IMR-90 (cell line): ENCODE data around the gene AHNAK2. TPM values are rescaled to one million over a fixed set of nuclear protein-coding genes. Genes with fewer than 3 reads are reported as not detected.

ENCODE experiments used
- ATAC-seq: fragments of 200-7000 bp; cut with Tn5 transposase; 2 replicates; pipeline ENCODE4 v1.9.1; 2020; ENCODE audit warnings: low read depth, mild to moderate bottlenecking, moderate library complexity
- BruUV-seq: library from RNA; stranded (reverse); fragments of 400-500 nt; replicated peaks from 2 replicates; lab custom pipeline; 2021; lab: Mats Ljungman, UMichigan
- CTCF ChIA-PET: fragments of 300-600 bp; formaldehyde crosslinking; extraction: SDS; loops from one replicate; lab custom pipeline; 2021; ENCODE audit warnings: antibody characterized with exemption; lab: Yijun Ruan, JAX
- POLR2A ChIA-PET: fragments of 300-600 bp; sonication (Branson Sonifier 250); formaldehyde crosslinking; loops from one replicate; lab custom pipeline; 2022; ENCODE audit warnings: antibody characterized with exemption; ENCODE audit not compliant: unreplicated experiment; lab: Charles Lee
- DNase-seq: peaks from one replicate; pipeline ENCODE4 v3.0.0; 2013
- H2AFZ ChIP-seq: replicated peaks from 2 replicates; pipeline ENCODE3; 2013; ENCODE audit warnings: low read length, mild to moderate bottlenecking; ENCODE audit not compliant: poor library complexity
- H2AK5ac ChIP-seq: 2 replicates; pipeline ENCODE4 v1.6.1; 2013; ENCODE audit warnings: low read depth, low read length, inconsistent platforms
- H2AK9ac ChIP-seq: replicated peaks from 2 replicates; pipeline ENCODE3; 2013; ENCODE audit warnings: mild to moderate bottlenecking, low read depth, low read length, moderate library complexity; ENCODE audit not compliant: poor library complexity
- H2BK120ac ChIP-seq: 2 replicates; pipeline ENCODE4 v1.6.1; 2013; ENCODE audit warnings: low read depth, low read length, inconsistent platforms
- H2BK15ac ChIP-seq: 3 replicates; pipeline ENCODE4 v1.6.1; 2013; ENCODE audit warnings: low read depth, low read length, inconsistent platforms
- H2BK20ac ChIP-seq: 2 replicates; pipeline ENCODE4 v1.6.1; 2013; ENCODE audit warnings: low read depth, mild to moderate bottlenecking, inconsistent platforms, low read length, moderate library complexity
- H2BK5ac ChIP-seq: 2 replicates; pipeline ENCODE4 v1.6.1; 2013; ENCODE audit warnings: mild to moderate bottlenecking, low read depth, low read length, inconsistent platforms; ENCODE audit not compliant: poor library complexity, severe bottlenecking
- H3K14ac ChIP-seq: replicated peaks from 2 replicates; pipeline ENCODE4 v1.6.1; 2013; ENCODE audit warnings: low read depth, low read length, inconsistent platforms
- H3K18ac ChIP-seq: 2 replicates; pipeline ENCODE4 v1.6.1; 2013; ENCODE audit warnings: low read depth, low read length, control low read depth
- H3K23ac ChIP-seq: 2 replicates; pipeline ENCODE4 v1.6.1; 2013; ENCODE audit warnings: low read depth, low read length, inconsistent platforms
- H3K27ac ChIP-seq: 2 replicates; pipeline ENCODE4 v1.5.1; 2013; ENCODE audit warnings: mild to moderate bottlenecking, control low read depth, low read length; ENCODE audit not compliant: insufficient read depth
- H3K27me3 ChIP-seq: 2 replicates; pipeline ENCODE4 v1.6.1; 2013; ENCODE audit warnings: low read length; ENCODE audit not compliant: control insufficient read depth, insufficient read depth
- H3K36me3 ChIP-seq: 2 replicates; pipeline ENCODE4 v1.6.1; 2013; ENCODE audit warnings: low read length, mixed read lengths; ENCODE audit not compliant: control insufficient read depth, insufficient read depth
- H3K4ac ChIP-seq: 2 replicates; pipeline ENCODE4 v1.6.1; 2013; ENCODE audit warnings: low read depth, low read length, inconsistent platforms
- H3K4me1 ChIP-seq: 2 replicates; pipeline ENCODE4 v1.6.1; 2013; ENCODE audit warnings: low read length, mixed read lengths; ENCODE audit not compliant: control insufficient read depth, insufficient read depth
- H3K4me2 ChIP-seq: 2 replicates; pipeline ENCODE4 v1.6.1; 2013; ENCODE audit warnings: low read depth, mild to moderate bottlenecking, control low read depth, low read length, moderate library complexity
- H3K4me3 ChIP-seq: 2 replicates; pipeline ENCODE4 v1.5.1; 2013; ENCODE audit warnings: low read depth, mild to moderate bottlenecking, control low read depth, low read length, moderate library complexity; ENCODE audit not compliant: insufficient read depth
- H3K56ac ChIP-seq: 2 replicates; pipeline ENCODE4 v1.6.1; 2013; ENCODE audit warnings: low read length, inconsistent platforms; ENCODE audit not compliant: insufficient read depth; ENCODE audit errors: extremely low read depth
- H3K79me1 ChIP-seq, 2 experiments: 2 replicates each; pipeline ENCODE4 v1.6.1; 2013; ENCODE audit warnings: low read length in 2 of 2, inconsistent platforms in 1 of 2, low read depth in 1 of 2
- H3K9ac ChIP-seq: 2 replicates; pipeline ENCODE4 v1.6.1; 2013; ENCODE audit warnings: low read depth, low read length, control low read depth
- H3K9me1 ChIP-seq: 2 replicates; pipeline ENCODE4 v1.6.1; 2013; ENCODE audit warnings: low read length, inconsistent platforms; ENCODE audit not compliant: insufficient read depth
- H3K9me3 ChIP-seq: 2 replicates; pipeline ENCODE4 v1.6.1; 2013; ENCODE audit warnings: low read length; ENCODE audit not compliant: control insufficient read depth, insufficient read depth
- H4K20me1 ChIP-seq: 2 replicates; pipeline ENCODE4 v1.6.1; 2013; ENCODE audit warnings: low read length, inconsistent platforms; ENCODE audit not compliant: insufficient read depth
- H4K5ac ChIP-seq: 2 replicates; pipeline ENCODE4 v1.6.1; 2013; ENCODE audit warnings: mild to moderate bottlenecking, low read depth, low read length, control low read depth
- H4K8ac ChIP-seq, 2 experiments: 2 replicates each; pipeline ENCODE4 v1.6.1; 2013; ENCODE audit warnings: low read depth in 2 of 2, low read length in 2 of 2, control low read depth in 1 of 2, inconsistent platforms in 1 of 2
- H4K91ac ChIP-seq: 2 replicates; pipeline ENCODE4 v1.6.1; 2013; ENCODE audit warnings: low read depth, low read length, inconsistent platforms; ENCODE audit not compliant: insufficient read depth
- FOS ChIP-seq: fragments of 150-350 bp; IDR thresholded peaks from 2 replicates; pipeline ENCODE4 v1.6.1; 2016; ENCODE audit warnings: low read depth, low read length
- MAFK ChIP-seq: IDR thresholded peaks from 2 replicates; pipeline ENCODE4 v1.6.1; 2012; ENCODE audit warnings: low read depth, low read length, improper control_type of control experiment
- MXI1 ChIP-seq: IDR thresholded peaks from 2 replicates; pipeline ENCODE4 v1.6.1; 2012; ENCODE audit warnings: low read depth, mild to moderate bottlenecking, low read length, moderate library complexity, borderline replicate concordance
- RCOR1 ChIP-seq: IDR thresholded peaks from 2 replicates; pipeline ENCODE4 v1.6.1; 2012; ENCODE audit warnings: mild to moderate bottlenecking, low read length, improper control_type of control experiment; ENCODE audit not compliant: insufficient replicate concordance
- SMC3 ChIP-seq: fragments of 150-350 bp; IDR thresholded peaks from 2 replicates; pipeline ENCODE4 v1.6.1; 2016; ENCODE audit warnings: low read depth, mild to moderate bottlenecking, antibody characterized with exemption, low read length, moderate library complexity
- WGBS, 2 experiments: methylation state at CpG; one replicate each; pipeline versions ENCODE4 v1.1.5 to v1.1.7; 2013; ENCODE audit warnings: missing lambda C conversion rate in 2 of 2; ENCODE audit not compliant: insufficient read length in 1 of 2; ENCODE audit errors: extremely low coverage in 2 of 2; 5-methylcytosine and 5-hydroxymethylcytosine counted together
- dilution Hi-C: fragments of 300-500 bp; cut with HindIII; formaldehyde crosslinking; loops from one replicate; pipeline ENCODE4 v1.14.3; 2018; ENCODE audit warnings: low sequenced_read_pairs; ENCODE audit not compliant: unreplicated experiment
- in situ Hi-C: fragments of 300-500 bp; cut with MboI; formaldehyde crosslinking; loops from 3 replicates; pipeline ENCODE4 v1.14.3; 2019; ENCODE audit warnings: low sequenced_read_pairs, inconsistent platforms, mixed read lengths
- intact Hi-C: fragments of 100-400 bp; cut with micrococcal nuclease; formaldehyde crosslinking; loops from 2 replicates; pipeline ENCODE4 v1.10.0; 2022
- polyA plus RNA-seq, 3 experiments: library from polyadenylated mRNA; depleted of rRNA; stranded (reverse); fragments of >200 nt; gene quantifications; 2 replicates each; pipeline ENCODE4 v1.2.3, GENCODE V29; 2012; ENCODE audit warnings: low replicate concordance in 1 of 3
- total RNA-seq: library from RNA; depleted of rRNA; stranded (reverse); fragments of >200 nt; gene quantifications from 2 replicates; pipeline ENCODE4 v1.2.3, GENCODE V29; 2012

AHNAK2 gene
- total and polyA plus RNA-seq, 2 of the 4 experiments (the other 2 are of a cell fraction): 2.6 to 7.9 TPM

DNA sequence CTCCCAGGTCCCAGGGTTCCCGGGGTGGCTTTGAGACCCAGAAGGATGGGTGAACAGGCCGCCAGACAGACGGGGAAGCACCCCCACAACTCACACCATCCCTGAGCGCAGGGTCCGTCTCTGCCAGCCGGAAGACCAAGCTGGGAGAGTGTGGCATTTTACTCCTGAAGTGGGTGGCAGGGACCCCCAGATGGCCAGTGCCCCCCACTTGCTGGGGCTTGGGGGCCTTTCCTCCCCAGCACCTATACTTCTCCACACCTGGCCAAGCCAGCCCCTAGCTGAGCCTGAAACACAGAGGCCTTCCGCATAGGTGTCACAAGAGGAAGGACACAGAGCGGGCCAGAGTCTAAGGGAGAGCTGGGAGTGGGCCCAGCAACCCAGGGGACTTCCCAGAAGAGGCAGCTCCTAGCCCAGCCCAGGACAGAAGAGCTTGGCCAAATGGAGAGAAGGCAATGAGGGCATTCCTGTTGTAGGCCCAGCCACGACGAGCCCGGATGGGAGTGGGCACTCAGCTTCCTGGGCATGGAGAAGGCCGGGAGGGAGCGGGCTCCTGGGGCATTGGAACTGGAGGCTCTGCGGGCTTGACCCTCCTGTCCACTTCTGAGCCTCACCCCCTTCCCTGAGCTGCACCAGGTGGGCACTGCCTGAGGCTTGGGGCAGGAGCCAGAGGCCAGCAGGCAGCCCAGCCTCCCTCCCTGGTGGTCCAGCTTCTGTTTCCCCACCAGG lies 3.3 kb downstream of the AHNAK2 start:
- H3K27ac ChIP-seq: 0 out of 2 replicates have a peak overlapping the region, but pooled peaks have one; percentile 0
- H3K27me3 ChIP-seq: no peaks in the 10 kb centered on the region
- peak overlapping the region; percentile 77; the same call in 1 of the 3 replicates for H2BK15ac ChIP-seq
- no CpG with 5 or more reads among the region's 14 CpGs for WGBS, 2 experiments
- H3K4me3 ChIP-seq: no peak overlapping the region
- H2BK5ac ChIP-seq: no peak overlapping the region
- in situ Hi-C loops (loop anchor here (5.0 kb wide), 2 partner anchors 38 to 72 kb away; no protein-coding TSS in a partner anchor), intact Hi-C loops (loop anchor here (2.0 to 5.0 kb wide), 2 partner anchors 43 to 112 kb away; no protein-coding TSS in a partner anchor), dilution Hi-C loops (no loop called here)
- ChIA-PET POLR2A (interaction anchor here (0.6 kb wide), 1 partner anchor 53 kb away, joined by 11 read pairs; no protein-coding TSS in a partner anchor), CTCF (interaction anchor here (0.5 to 4.1 kb wide), 5 partner anchors 32 to 71 kb away, joined by 3 to 21 read pairs (median 5); no protein-coding TSS in a partner anchor)
- no TSS peak for BruUV-seq
- H3K23ac ChIP-seq: 0 out of 2 replicates have a peak overlapping the region, but pooled peaks have one; percentile 63
- H2BK20ac ChIP-seq: peak overlapping the region; percentile 11
- 0 out of 2 replicates have a peak overlapping the region, but pooled peaks have one; percentile 67 for H3K14ac ChIP-seq
- 0 out of 2 replicates have a peak, but pooled peaks cover 3% of the 10 kb centered on the region for H4K20me1 ChIP-seq
- H3K9me3 ChIP-seq: no peaks in the 10 kb centered on the region
- H3K18ac ChIP-seq: no peak overlapping the region; the same call in 1 of the 2 replicates
- H3K4me1 ChIP-seq: peaks cover 37% of the 10 kb centered on the region
- H3K9ac ChIP-seq: no peak overlapping the region
- peaks cover 13% of the 10 kb centered on the region for H3K9me1 ChIP-seq
- no peaks in the 10 kb centered on the region for H3K36me3 ChIP-seq
- peak overlapping the region; percentile 58 for H2AK9ac ChIP-seq
- peak overlapping the region; percentile 75 for H2AK5ac ChIP-seq
- peak overlapping the region in 1 of 2 experiments; percentile 81; a peak in 2 of 4 replicates for H4K8ac ChIP-seq
- no peak overlapping the region for H3K56ac ChIP-seq
- ATAC-seq (no peak), DNase-seq (no peak)
- H4K5ac ChIP-seq: peak overlapping the region; percentile 13; the same call in 1 of the 2 replicates
- no peak for TF ChIP-seq SMC3
- no peak for TF ChIP-seq FOS
- TF ChIP-seq RCOR1: no peak
- TF ChIP-seq MAFK: no peak
- no peak for TF ChIP-seq MXI1
- peak overlapping the region; percentile 18 for H2AFZ ChIP-seq
- peaks cover 0 to 15% of the 10 kb centered on the region in 2 experiments; a peak in 1 of 4 replicates for H3K79me1 ChIP-seq
- H3K4me2 ChIP-seq: no peak overlapping the region
- peak overlapping the region; percentile 65 for H2BK120ac ChIP-seq
- peak overlapping the region; percentile 86 for H3K4ac ChIP-seq
- H4K91ac ChIP-seq: peak overlapping the region; percentile 62
